Measurements from ENCODE around the gene HNF1B. TPM values are rescaled to one million over a fixed set of nuclear protein-coding genes. Genes with fewer than 3 reads are reported as not detected.

HNF1B gene
- total RNA-seq, 2 donors from 2014 or later: 2.7 to 7.0 TPM

DNA sequence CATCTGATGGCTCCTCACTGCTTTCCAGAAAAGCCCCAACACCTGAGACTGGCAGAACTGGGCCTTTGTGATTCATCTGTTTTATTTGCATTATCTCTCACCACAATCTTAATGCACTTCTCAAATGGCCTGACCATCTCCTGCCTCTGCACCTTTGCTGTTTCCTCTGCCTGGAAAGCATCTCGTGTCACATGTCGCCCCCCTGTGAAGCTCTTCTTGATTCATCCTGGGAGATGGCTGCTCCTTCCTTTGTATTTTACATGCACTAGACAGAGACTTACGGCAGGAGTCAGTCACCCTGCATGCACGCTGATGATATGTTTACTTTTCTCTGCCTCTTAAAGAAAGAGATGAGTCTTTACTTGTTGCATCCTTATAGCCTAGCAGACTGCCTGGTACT, 30.0 kb downstream of the HNF1B start:
- Histone ChIP-seq H3K9me3 (no peaks in the 10 kb centered on the region), H3K27ac (no peak overlapping the region), H3K36me3 (no peaks in the 10 kb centered on the region), H3K4me1 (replicated peaks) (peaks cover 12% of the 10 kb centered on the region), H3K4me3 (no peak overlapping the region), H3K27me3 (replicated peaks; ENCODE audit: insufficient read depth) (no peaks in the 10 kb centered on the region)
- TF ChIP-seq, protein P1, sequence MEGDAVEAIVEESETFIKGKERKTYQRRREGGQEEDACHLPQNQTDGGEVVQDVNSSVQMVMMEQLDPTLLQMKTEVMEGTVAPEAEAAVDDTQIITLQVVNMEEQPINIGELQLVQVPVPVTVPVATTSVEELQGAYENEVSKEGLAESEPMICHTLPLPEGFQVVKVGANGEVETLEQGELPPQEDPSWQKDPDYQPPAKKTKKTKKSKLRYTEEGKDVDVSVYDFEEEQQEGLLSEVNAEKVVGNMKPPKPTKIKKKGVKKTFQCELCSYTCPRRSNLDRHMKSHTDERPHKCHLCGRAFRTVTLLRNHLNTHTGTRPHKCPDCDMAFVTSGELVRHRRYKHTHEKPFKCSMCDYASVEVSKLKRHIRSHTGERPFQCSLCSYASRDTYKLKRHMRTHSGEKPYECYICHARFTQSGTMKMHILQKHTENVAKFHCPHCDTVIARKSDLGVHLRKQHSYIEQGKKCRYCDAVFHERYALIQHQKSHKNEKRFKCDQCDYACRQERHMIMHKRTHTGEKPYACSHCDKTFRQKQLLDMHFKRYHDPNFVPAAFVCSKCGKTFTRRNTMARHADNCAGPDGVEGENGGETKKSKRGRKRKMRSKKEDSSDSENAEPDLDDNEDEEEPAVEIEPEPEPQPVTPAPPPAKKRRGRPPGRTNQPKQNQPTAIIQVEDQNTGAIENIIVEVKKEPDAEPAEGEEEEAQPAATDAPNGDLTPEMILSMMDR (IDR thresholded peaks at IDR 0.05): peak in 1 of 4 experiments; percentile 3
- TF ChIP-seq POLR2A (IDR thresholded peaks at IDR 0.05) (no peak), POLR2AphosphoS5 (IDR thresholded peaks at IDR 0.05) (peak; percentile 10)
- no peak for DNase-seq (ENCODE audit: low spot score)
- intact Hi-C loops (cut with DNase I): no loop called here
- WGBS: 16% methylated on average over 4 of the region's 4 CpGs

DNA sequence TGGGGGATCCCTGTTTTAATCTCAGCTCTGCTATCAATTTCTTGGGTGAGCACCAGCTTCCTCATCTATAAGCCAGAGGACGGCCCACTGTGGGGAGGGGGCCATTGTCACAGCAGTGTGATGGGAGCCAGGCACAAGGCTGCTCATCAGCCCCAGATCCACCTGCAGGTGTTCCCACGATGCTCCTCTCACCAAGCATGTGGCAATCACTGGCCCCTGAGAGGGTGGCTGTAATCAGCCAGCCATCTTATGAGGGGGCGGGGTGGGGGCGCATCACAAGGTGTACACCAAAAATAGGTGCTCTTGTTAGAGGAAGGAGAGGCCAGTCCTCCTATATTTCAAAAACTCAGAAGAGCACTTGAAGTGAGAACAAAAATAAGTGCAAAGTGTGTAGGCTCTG, 31.2 kb downstream of the HNF1B start:
- WGBS: 28% methylated on average over 4 of the region's 4 CpGs
- DNase-seq (ENCODE audit: low spot score): no peak
- intact Hi-C loops (cut with DNase I): no loop called here
- no peaks in the 10 kb centered on the region for H3K27me3 ChIP-seq (replicated peaks; ENCODE audit: insufficient read depth)
- no peak overlapping the region for H3K4me3 ChIP-seq
- TF ChIP-seq POLR2AphosphoS5 (IDR thresholded peaks at IDR 0.05) (no peak), POLR2A (IDR thresholded peaks at IDR 0.05) (no peak)
- TF ChIP-seq, protein P1 (IDR thresholded peaks at IDR 0.05): no peak
- H3K9me3 ChIP-seq: no peaks in the 10 kb centered on the region
- H3K4me1 ChIP-seq (replicated peaks): peaks cover 12% of the 10 kb centered on the region
- no peak overlapping the region for H3K27ac ChIP-seq
- H3K36me3 ChIP-seq: no peaks in the 10 kb centered on the region

- no peak overlapping the region for H3K27ac ChIP-seq
- no peaks in the 10 kb centered on the region for H3K27me3 ChIP-seq (replicated peaks; ENCODE audit: insufficient read depth)
- no peaks in the 10 kb centered on the region for H3K36me3 ChIP-seq
- intact Hi-C loops (cut with DNase I): no loop called here
- WGBS: 26% methylated on average over 6 of the region's 6 CpGs
- H3K9me3 ChIP-seq: no peaks in the 10 kb centered on the region
- no peak overlapping the region for H3K4me3 ChIP-seq
- H3K4me1 ChIP-seq (replicated peaks): peaks cover 12% of the 10 kb centered on the region
- no peak for DNase-seq (ENCODE audit: low spot score)
- no peak for TF ChIP-seq POLR2AphosphoS5 (IDR thresholded peaks at IDR 0.05)
- TF ChIP-seq, protein P1 (IDR thresholded peaks at IDR 0.05): no peak
Observed at GRCh38 chr17:37713028-37713431, 31.8 kb downstream of the HNF1B start.

- no peaks in the 10 kb centered on the region for H3K9me3 ChIP-seq
- H3K4me3 ChIP-seq: no peak overlapping the region
- H3K27ac ChIP-seq: no peak overlapping the region
- 87% methylated on average over 6 of the region's 6 CpGs for WGBS
- H3K36me3 ChIP-seq: no peaks in the 10 kb centered on the region
- H3K27me3 ChIP-seq (replicated peaks; ENCODE audit: insufficient read depth): no peaks in the 10 kb centered on the region
- DNase-seq (ENCODE audit: low spot score): no peak
- intact Hi-C loops (cut with DNase I): no loop called here
- TF ChIP-seq, protein P1 (IDR thresholded peaks at IDR 0.05): no peak
- TF ChIP-seq POLR2AphosphoS5 (IDR thresholded peaks at IDR 0.05) (no peak), POLR2A (IDR thresholded peaks at IDR 0.05) (no peak)
- H3K4me1 ChIP-seq (replicated peaks): peaks cover 3% of the 10 kb centered on the region
Observed at GRCh38 chr17:37711113-37711512, 33.7 kb downstream of the HNF1B start.

- 30% methylated on average over 9 of the region's 9 CpGs for WGBS
- TF ChIP-seq, protein P1 (IDR thresholded peaks at IDR 0.05): peak in 2 of 4 experiments; percentile 25 to 30
- TF ChIP-seq POLR2AphosphoS5 (IDR thresholded peaks at IDR 0.05): peak; percentile 88
- TF ChIP-seq POLR2A (IDR thresholded peaks at IDR 0.05): no peak
- H3K4me1 ChIP-seq (replicated peaks): peaks cover 2% of the 10 kb centered on the region
- no peak overlapping the region for H3K4me3 ChIP-seq
- peak; percentile 85 for DNase-seq (ENCODE audit: low spot score)
- H3K36me3 ChIP-seq: no peaks in the 10 kb centered on the region
- H3K27me3 ChIP-seq (replicated peaks; ENCODE audit: insufficient read depth): no peaks in the 10 kb centered on the region
- no peaks in the 10 kb centered on the region for H3K9me3 ChIP-seq
- no peak overlapping the region for H3K27ac ChIP-seq
- intact Hi-C loops (cut with DNase I): no loop called here
Observed at GRCh38 chr17:37710344-37710886, 34.4 kb downstream of the HNF1B start.

All from prostate gland (tissue), 2 donors.